Endothelial cell of umbilical vein (primary cell): ENCODE results near the gene EXOSC6. TPM values are rescaled to one million over a fixed set of nuclear protein-coding genes. Genes with fewer than 3 reads are reported as not detected.

Experiments
- BruUV-seq: library from RNA; stranded (reverse); fragments of 400-500 nt; replicated peaks from 2 replicates; lab custom pipeline; 2021; lab: Mats Ljungman, UMichigan
- CTCF ChIA-PET: fragments of 300-600, 350-600 bp; sonication (Branson Sonifier 250); formaldehyde crosslinking; loops from one replicate; lab custom pipeline; 2021; ENCODE audit warnings: antibody characterized with exemption, inconsistent platforms; lab: Charles Lee
- POLR2A ChIA-PET: fragments of 300-600, 350-600 bp; sonication (Branson Sonifier 250); formaldehyde crosslinking; loops from one replicate; lab custom pipeline; 2021; ENCODE audit warnings: antibody characterized with exemption, inconsistent platforms; lab: Charles Lee
- DNase-seq: peaks from one replicate; pipeline ENCODE4 v3.0.0-alpha.2; 2011; ENCODE audit warnings: low read depth, low spot score
- FAIRE-seq: peaks from 2 replicates; lab custom pipeline; 2011; peaks lifted over from hg19 to GRCh38; lab: Jason Lieb, UNC
- H2AFZ ChIP-seq: 2 replicates; pipeline ENCODE4 v1.6.0; 2012; ENCODE audit warnings: low read depth, low read length, control low read depth, inconsistent platforms
- H3K27ac ChIP-seq: 2 replicates; pipeline ENCODE4 v1.5.1; 2011; ENCODE audit warnings: low read depth, mild to moderate bottlenecking, control low read depth, low read length, moderate library complexity; ENCODE audit not compliant: insufficient read depth
- H3K27me3 ChIP-seq, 2 experiments: 2 replicates each; pipeline versions ENCODE4 v1.6.0 to v1.6.1; 2011; ENCODE audit warnings: low read length in 2 of 2, mixed read lengths in 1 of 2; ENCODE audit not compliant: control insufficient read depth in 2 of 2, insufficient read depth in 2 of 2
- H3K36me3 ChIP-seq, 2 experiments: 2 replicates in 1 of 2; 3 replicates in 1 of 2; pipeline ENCODE4 v1.5.1; 2011; ENCODE audit warnings: low read length in 2 of 2, mild to moderate bottlenecking in 1 of 2, moderate library complexity in 1 of 2; ENCODE audit not compliant: control insufficient read depth in 2 of 2, insufficient read depth in 2 of 2; ENCODE audit errors: extremely low read depth in 1 of 2
- H3K4me1 ChIP-seq: 3 replicates; pipeline ENCODE4 v1.5.1; 2011; ENCODE audit warnings: mild to moderate bottlenecking, low read length; ENCODE audit not compliant: control insufficient read depth, insufficient read depth; ENCODE audit errors: extremely low read depth
- H3K4me2 ChIP-seq: 2 replicates; pipeline ENCODE4 v1.6.1; 2011; ENCODE audit warnings: low read length, control low read depth, mixed read lengths; ENCODE audit not compliant: insufficient read depth
- H3K4me3 ChIP-seq, 3 experiments: fragments of 200-600 bp in 1 of 3; sonication (generic), shearing (Covaris generic) in 1 of 3; replicated peaks in 1 of 3; 2 replicates each; pipeline ENCODE4 v1.5.1; 2011 to 2016; ENCODE audit warnings: control low read depth in 3 of 3, low read length in 3 of 3, mild to moderate bottlenecking in 2 of 3, inconsistent platforms in 1 of 3, low read depth in 1 of 3, moderate library complexity in 1 of 3; ENCODE audit not compliant: insufficient read depth in 1 of 3
- H3K79me2 ChIP-seq: 2 replicates; pipeline ENCODE4 v1.6.0; 2012; ENCODE audit warnings: low read length, inconsistent platforms; ENCODE audit not compliant: control insufficient read depth, insufficient read depth
- H3K9ac ChIP-seq: replicated peaks from 2 replicates; pipeline ENCODE3; 2011; ENCODE audit warnings: low read length, control low read depth; ENCODE audit not compliant: insufficient read depth; ENCODE audit errors: extremely low read depth
- H3K9me1 ChIP-seq: replicated peaks from 3 replicates; pipeline ENCODE4 v1.6.0; 2011; ENCODE audit warnings: mild to moderate bottlenecking, low read length; ENCODE audit not compliant: control insufficient read depth, insufficient read depth; ENCODE audit errors: extremely low read depth
- H3K9me3 ChIP-seq: replicated peaks from 2 replicates; pipeline ENCODE4 v1.5.1; 2012; ENCODE audit warnings: low read length, inconsistent platforms; ENCODE audit not compliant: control insufficient read depth, insufficient read depth
- H4K20me1 ChIP-seq: replicated peaks from 2 replicates; pipeline ENCODE3; 2011; ENCODE audit warnings: mild to moderate bottlenecking, low read length; ENCODE audit not compliant: control insufficient read depth, insufficient read depth; ENCODE audit errors: extremely low read depth
- CTCF ChIP-seq, 2 donors: IDR thresholded peaks; 1 replicate in 1 of 2; 2 replicates in 1 of 2; pipeline ENCODE4 v1.5.1; 2011; ENCODE audit warnings: low read length in 2 of 2, mild to moderate bottlenecking in 2 of 2, moderate library complexity in 2 of 2, control low read depth in 1 of 2, inconsistent platforms in 1 of 2, low read depth in 1 of 2; ENCODE audit not compliant: insufficient read depth in 1 of 2; ENCODE audit errors: extremely low read depth in 1 of 2
- EZH2 ChIP-seq: IDR thresholded peaks from 2 replicates; pipeline ENCODE4 v1.6.1; 2012; ENCODE audit warnings: borderline replicate concordance, low read depth, mild to moderate bottlenecking, moderate library complexity, low read length, inconsistent platforms; ENCODE audit not compliant: severe bottlenecking
- FOS ChIP-seq: IDR thresholded peaks from 2 replicates; pipeline ENCODE4 v1.6.1; 2011; ENCODE audit warnings: mild to moderate bottlenecking, low read length, moderate library complexity, borderline replicate concordance; ENCODE audit not compliant: insufficient read depth
- GATA2 ChIP-seq: IDR thresholded peaks from 2 replicates; pipeline ENCODE4 v1.7.0; 2011; ENCODE audit warnings: low read depth, mild to moderate bottlenecking, moderate library complexity, mixed read lengths, low read length; ENCODE audit not compliant: insufficient read length, insufficient read depth
- JUN ChIP-seq: IDR thresholded peaks from 2 replicates; pipeline ENCODE4 v1.6.1; 2011; ENCODE audit warnings: borderline replicate concordance, low read depth; ENCODE audit not compliant: insufficient read length, insufficient read depth
- MAX ChIP-seq: IDR thresholded peaks from 2 replicates; pipeline ENCODE4 v1.6.1; 2011; ENCODE audit not compliant: insufficient read depth, insufficient read length
- MYC ChIP-seq: IDR thresholded peaks from one replicate; pipeline ENCODE4 v1.6.1; 2011; ENCODE audit warnings: mild to moderate bottlenecking, low read depth, low read length
- POLR2A ChIP-seq: IDR thresholded peaks from 2 replicates; pipeline ENCODE4 v1.6.1; 2012; ENCODE audit warnings: low read depth, mild to moderate bottlenecking, control low read depth, low read length
- POLR2AphosphoS5 ChIP-seq: IDR thresholded peaks from 2 replicates; pipeline ENCODE4 v1.6.1; 2012; ENCODE audit warnings: low read depth, mild to moderate bottlenecking, control low read depth, low read length, moderate library complexity; ENCODE audit not compliant: insufficient read depth
- dilution Hi-C: fragments of 300-500 bp; cut with MboI; formaldehyde crosslinking; loops from one replicate; pipeline ENCODE4 v1.15.0; 2019; ENCODE audit warnings: low sequenced_read_pairs; ENCODE audit not compliant: extremely low pct_ligation_motif_present
- intact Hi-C: fragments of 100-400 bp; cut with micrococcal nuclease; formaldehyde crosslinking; loops from one replicate; pipeline ENCODE4 v1.10.0; 2022
- polyA plus RNA-seq, 4 experiments: library from polyadenylated mRNA; depleted of rRNA in 3 of 4; stranded (reverse) in 3 of 4; unstranded in 1 of 4; fragments of >200 nt; gene quantifications; 2 replicates each; pipeline versions ENCODE4 v1.2.1 to v1.2.3, GENCODE V29; 2011 to 2012; ENCODE audit warnings: missing spikeins in 1 of 4
- total RNA-seq: library from RNA; stranded (reverse); gene quantifications from 2 replicates; pipeline ENCODE4 v1.2.3, GENCODE V29; 2021

The EXOSC6 gene
- total and polyA plus RNA-seq, 2 donors (not counting 3 experiments of a cell fraction or from before 2014, with no cell fraction given), result 12.6 to 29.2 TPM

GRCh38 chr16:70255574-70255973 is 3.8 kb upstream of the EXOSC6 start:
- Histone ChIP-seq H3K9me3 (no peaks in the 10 kb centered on the region), H4K20me1 (no peaks in the 10 kb centered on the region), H3K79me2 (peaks cover 6% of the 10 kb centered on the region), H3K4me3 (no peak overlapping the region), H2AFZ (no peak overlapping the region), H3K9me1 (no peaks in the 10 kb centered on the region), H3K27me3 (no peaks in the 10 kb centered on the region), H3K4me1 (no peaks in the 10 kb centered on the region), H3K4me2 (no peak overlapping the region), H3K36me3 (peaks cover 18 to 64% of the 10 kb centered on the region in 2 experiments), H3K27ac (no peak overlapping the region), H3K9ac (no peak overlapping the region)
- DNase-seq, result no peak
- ChIA-PET POLR2A (no interaction called here), CTCF (interaction anchor here (0.7 to 1.0 kb wide), 3 partner anchors 8 to 91 kb away, joined by 3 to 4 read pairs (median 3); no protein-coding TSS in a partner anchor)
- intact Hi-C loops (no loop called here), dilution Hi-C loops (no loop called here)
- no TSS peak for BruUV-seq
- TF ChIP-seq EZH2 (no peak), CTCF (IDR thresholded peaks at IDR 0.05; ENCODE audit: extremely low read depth in 1 of 2, insufficient read depth in 1 of 2, low read depth in 1 of 2, low read length in 2 of 2) (no peak), MYC (no peak), FOS (no peak), POLR2A (no peak), POLR2AphosphoS5 (no peak), JUN (no peak), MAX (no peak), GATA2 (no peak)
- FAIRE-seq, result no peak
